GM10847 (cell line): ENCODE results near the gene IFI27L1.
A peak's percentile ranks its signal among the peaks of the same experiment; 100 is the strongest.

Source experiments
- POLR2A ChIP-seq: IDR thresholded peaks from 2 replicates; pipeline ENCODE4 v1.6.1; 2011; ENCODE audit not compliant: insufficient read length; ENCODE audit errors: extremely low read depth

IFI27L1 gene

DNA sequence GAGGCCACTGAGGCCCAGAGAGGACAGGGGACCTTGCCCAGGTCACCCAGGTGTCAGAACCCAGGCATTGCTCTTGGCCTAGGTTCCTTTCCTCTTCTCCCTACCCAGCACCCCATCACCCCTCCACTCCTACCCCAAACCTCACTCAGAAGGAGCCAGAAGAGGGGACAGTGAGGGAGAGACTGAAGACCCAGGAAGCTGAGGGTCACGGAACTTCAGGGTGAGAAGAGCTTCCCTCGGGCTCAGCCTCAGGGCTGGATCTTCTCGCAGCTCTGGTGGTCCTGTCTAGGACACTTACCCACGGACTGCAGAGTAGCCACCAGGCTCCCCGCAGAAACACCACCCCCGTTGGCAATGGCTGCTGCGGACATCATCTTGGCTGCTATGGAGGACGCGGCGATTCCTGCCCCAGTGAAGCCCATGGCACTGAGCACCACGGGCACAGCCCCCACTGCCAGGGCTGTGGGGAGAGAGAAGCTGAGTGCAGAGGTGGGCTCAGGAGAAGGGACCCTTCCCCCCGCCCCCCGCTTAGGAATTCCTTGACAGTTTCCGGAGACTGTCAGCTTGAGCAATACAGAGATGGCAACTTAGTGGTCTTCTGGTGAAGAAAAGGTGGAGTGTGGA is 47.2 kb downstream of the IFI27L1 start:
- no peak for TF ChIP-seq POLR2A

DNA sequence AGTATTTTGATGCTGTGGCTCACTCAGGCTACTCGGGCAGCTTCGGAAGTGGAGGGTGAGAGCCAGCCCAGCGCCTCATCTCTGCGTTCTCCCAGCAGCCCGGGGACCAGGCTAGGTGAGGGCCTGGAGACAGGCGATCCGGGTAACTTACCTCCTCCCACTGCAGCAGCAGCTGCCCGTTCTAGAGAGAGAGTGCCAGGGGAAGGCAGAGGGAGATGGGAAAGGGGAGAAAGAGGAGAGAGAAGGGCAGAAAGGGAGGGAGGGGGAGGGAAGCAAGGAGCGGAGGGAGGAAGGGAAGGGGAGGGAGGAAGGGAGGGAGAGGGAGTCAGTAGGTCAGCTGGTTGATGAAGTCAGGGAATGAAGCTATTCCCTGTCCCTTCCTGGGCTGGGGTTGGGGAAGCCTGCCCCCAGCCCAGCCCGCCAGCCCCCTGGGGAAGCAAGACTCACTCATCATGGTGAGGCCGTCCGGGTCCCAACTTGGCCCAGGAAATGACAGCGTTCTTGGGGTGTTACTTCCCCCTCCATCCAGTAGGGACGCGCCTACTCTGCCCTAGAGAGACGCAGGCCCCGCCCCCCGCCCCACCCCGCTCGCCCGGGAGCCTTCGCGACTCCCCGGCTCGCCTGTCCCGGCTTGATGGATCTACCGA is 48.1 kb downstream of the IFI27L1 start, which contains the start of gene IFI27L2:
Gene IFI27L2 (minus strand): TSS at position 494 of the 647 bp plus-strand sequence. CDS start 40 bp downstream, at position 454.
- TF ChIP-seq POLR2A: peak; percentile 53

DNA sequence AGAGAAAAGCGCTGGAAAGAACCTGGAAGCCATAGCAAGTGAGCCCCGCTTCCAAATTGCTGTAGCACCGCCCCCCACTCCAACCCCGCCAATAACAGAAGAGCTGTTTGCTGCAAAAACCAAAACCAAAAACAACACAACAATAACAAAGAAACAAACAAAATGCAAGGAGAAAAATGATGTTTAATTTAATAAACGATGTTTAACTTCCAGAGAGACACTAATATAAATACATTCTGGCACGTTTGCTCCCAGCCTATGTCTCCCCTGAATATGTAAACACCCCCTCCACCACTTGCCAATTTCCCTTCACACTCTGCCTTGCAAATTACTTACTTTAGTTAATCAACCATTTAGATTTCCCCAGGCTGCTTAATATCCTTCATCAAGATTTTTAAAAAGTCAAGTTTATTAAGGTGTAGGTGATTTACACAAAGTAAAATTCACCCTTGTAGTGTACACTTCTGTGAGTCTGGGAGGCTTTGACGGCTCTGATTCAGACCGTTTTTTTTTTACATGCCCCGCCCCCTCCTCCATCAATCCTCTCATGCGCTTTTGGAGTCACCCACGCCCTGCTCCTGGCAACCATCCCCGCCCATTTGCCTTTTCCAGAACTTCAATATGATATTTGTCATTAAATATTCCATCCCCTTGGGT is 48.8 kb downstream of the IFI27L1 start:
- no peak for TF ChIP-seq POLR2A

DNA sequence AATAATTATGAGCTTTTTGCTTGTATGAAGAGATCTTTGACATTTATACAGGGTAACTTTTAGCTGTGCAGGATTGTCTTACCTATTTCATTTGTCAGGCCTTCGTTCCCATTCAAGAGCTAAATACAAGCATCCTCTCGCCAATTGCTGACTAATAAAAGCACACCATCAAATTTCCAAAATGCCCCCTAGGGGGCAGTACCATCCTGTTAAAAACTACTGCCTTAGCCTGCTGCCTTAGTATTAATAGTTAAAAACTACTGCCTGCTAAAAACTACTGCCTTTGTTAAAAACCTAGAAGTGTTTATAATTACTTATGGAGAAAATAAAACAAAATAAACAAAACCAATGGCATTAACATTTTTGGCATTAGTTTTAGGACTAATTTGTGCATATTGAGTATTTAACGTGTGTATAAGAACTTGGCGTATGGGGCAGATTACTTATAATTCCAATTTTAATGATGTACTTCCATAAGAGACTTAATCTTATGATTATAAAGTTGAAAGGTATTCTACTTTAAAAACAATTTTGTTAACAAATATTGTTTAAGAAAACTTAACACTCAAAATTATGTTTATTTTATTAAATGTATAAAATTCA is 51.3 kb downstream of the IFI27L1 start:
- no peak for TF ChIP-seq POLR2A

DNA sequence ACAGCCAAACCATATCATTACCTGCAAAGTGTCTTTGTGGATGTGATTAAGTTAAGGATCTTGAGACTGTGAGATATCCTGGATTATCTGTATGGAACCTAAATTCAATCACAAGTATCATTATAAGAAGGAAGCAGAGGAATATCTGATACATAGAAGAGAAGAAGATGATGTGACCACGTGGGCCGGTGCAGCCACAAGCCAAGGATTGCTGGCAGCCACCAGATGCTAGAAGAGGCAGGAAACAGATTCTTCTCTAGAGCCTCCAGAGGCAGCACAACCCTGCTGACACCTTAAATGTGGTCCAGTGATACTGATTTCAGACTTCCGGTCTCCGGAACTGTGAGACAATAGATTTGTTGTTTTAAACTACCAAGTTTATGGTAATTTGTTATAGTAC is 54.4 kb downstream of the IFI27L1 start:
- no peak for TF ChIP-seq POLR2A

DNA sequence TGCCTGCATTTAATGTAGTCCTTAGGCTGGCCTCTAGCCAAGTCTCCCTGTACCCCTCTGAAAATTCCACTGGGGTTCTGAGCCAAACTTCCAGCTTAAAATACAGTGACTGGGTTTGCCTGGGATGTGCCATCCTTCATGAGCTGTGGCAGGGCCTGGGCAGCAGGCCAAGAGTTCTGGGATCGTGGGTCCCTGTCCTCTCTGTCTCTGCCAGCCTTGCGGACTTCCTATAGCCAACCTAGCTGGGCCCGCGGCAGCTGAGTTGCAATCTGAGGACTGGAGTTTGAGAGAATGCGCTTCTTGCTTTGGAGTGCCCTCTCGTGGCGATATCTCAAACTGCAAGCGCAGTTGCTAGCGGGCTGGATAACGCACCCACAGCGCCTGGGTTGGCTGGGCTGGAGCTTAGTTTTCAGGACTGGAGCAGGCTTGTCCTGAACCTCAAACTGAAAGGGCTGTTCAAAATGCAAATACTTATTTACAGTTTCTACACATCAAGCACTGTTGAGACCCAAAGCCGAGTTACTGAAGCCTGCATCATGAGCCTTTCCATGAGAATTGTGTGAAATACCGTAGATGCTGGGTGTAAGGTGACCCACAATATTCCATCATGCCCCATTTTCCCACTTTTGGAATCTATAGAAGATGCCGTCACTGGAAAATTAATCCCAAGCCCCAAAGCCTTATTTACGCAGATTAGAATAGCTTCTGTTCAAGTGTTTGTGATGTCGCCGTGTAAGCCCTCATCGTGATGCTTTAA is 55.6 kb downstream of the IFI27L1 start:
- no peak for TF ChIP-seq POLR2A

DNA sequence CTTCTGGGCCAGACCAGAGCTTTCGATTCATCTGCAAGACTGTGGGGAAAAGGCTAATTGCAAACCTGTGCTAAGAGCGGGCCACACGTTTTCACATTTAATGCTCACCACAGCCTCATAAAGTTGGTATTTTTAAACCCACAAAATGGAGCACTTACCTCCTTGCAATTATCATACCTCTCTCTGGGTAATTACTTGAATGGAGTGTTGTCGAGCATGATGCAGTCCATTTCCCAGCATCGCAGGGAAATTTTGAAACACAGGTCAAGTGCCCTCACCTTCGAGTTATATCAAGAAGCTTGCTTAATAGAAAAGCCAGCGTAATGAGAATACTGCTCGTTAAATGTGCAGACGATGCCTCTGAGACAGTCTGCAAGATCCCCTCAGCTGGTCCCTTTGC is 57.1 kb downstream of the IFI27L1 start:
- TF ChIP-seq POLR2A: no peak

DNA sequence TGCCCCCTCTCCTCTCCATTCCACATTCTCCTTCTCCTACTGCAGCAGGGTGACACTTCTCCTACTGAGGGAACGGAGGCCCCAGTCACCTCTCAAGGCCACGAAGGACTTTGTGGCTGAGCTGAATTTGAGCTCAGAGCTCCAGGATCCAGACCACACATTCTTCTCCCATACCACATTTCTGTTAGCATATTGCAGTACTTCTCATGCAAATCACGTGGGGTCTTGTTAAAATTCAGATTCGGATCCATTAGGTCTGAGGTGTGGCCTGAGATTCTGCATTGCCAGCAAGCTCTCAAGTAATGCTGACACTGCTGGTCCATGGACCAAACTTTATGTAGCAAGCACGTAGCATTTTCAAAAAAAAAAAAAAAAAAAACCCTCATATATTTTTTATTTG is 57.9 kb downstream of the IFI27L1 start:
- no peak for TF ChIP-seq POLR2A

DNA sequence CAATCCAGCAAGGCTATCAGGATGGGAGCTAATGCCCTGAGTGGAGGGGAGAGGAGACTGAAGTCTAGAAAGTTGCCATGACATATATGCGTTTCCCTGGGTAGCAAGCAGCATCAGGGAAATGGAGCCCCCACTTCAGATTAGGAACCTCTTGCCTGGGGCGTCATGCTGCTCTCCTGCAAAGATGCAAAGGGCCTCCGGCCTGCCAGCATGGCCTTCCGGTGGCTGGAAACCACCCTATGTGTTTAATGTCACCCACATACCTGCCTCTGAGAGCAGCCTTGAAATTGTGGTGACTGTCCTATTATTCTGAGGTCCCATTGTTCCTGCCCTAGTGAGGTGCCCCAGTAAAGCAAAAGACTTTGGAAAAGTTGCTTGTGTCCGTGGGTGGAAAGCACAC is 58.3 kb downstream of the IFI27L1 start:
- no peak for TF ChIP-seq POLR2A

DNA sequence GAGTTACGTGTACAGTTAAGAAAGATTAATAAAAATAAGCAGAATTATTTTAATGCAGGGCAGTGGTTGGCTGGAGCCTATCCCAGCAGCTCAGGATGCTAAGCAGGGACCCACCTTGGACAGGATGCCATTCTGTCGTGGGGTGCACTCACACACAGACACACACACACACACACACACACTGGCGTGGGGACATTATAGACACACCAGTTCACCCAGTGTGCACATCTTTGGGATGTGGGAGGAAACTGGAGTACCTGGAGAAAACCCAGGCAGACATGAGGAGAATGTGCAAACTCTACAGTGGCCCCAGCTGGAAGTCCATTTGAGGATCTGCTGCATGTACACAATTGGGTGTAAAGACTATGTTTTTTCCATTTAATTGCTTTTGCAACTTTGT is 61.1 kb downstream of the IFI27L1 start:
- TF ChIP-seq POLR2A: no peak

DNA sequence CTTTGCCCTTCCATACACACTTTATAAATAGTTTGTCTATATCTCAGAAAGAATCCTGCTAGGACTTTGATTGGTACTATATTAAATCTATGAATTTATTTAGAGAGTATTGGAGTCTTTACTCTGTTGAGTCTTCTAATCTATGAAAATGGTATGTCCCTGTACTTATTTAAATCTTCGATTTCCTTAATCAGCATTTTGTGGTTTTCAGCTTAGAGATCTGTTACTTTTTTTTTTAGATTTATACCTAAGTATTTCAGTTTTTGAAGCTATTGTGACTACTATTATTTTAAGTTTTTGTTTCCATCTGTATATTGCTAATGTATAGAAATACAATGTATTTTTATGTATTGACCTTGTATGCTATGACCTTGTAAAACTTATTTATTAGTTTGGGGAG is 61.7 kb downstream of the IFI27L1 start:
- TF ChIP-seq POLR2A: no peak

DNA sequence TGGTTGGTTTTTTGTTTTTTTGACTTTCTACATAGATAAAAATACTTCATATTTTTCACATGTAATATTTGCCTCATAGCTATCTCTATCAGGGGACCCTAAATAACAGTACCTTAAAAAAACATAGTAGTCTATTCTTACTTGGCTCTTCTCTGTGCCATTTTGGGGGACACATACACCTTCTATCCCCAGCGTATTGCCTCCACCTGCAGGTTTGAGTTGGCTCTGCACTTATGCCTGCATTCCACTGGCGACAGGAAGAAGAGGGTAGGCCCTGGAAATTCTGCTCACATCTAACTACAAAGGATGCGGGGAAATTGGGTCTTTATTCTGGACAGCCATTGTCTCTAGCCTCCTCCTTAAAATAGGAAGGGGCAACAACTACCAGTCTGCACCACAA is 62.1 kb downstream of the IFI27L1 start:
- TF ChIP-seq POLR2A: no peak

DNA sequence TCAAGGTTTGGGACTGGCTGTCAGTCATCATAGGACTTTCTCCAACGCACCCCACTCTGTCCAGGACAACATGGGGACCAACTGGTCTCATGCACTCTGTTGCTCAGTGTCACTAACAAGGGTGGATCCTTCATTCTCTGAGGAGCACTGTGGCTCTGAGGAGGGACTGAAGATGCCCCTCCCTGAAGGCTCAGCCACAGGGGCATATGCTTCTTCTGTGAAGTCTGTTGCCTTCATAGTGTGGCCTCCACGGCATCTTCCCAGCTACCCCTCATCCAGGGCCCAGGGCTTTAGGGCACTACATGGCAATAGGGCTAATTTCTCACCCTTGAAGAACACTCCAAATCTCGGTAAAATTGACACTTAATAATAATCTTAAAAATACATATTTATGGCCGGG is 62.6 kb downstream of the IFI27L1 start:
- TF ChIP-seq POLR2A: no peak

DNA sequence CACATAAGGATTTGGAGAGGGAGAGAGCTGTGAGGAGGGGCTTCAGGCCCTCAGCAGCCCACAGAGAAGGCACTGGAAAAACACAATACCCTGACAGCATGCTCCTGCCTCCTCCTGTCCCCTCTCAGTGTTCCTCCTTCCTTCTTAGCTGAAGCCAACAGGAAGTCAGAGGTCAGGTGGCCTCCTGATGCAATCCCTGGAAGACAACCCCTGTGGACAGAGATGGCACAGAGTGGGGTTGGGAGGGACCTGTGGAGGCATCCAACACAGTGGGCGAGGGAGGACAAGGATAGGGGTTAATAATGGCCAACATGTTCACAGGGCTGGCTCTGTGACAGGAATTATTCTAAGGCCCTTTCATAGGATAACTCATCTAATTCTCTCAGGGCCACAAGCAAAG is 63.7 kb downstream of the IFI27L1 start:
- no peak for TF ChIP-seq POLR2A

DNA sequence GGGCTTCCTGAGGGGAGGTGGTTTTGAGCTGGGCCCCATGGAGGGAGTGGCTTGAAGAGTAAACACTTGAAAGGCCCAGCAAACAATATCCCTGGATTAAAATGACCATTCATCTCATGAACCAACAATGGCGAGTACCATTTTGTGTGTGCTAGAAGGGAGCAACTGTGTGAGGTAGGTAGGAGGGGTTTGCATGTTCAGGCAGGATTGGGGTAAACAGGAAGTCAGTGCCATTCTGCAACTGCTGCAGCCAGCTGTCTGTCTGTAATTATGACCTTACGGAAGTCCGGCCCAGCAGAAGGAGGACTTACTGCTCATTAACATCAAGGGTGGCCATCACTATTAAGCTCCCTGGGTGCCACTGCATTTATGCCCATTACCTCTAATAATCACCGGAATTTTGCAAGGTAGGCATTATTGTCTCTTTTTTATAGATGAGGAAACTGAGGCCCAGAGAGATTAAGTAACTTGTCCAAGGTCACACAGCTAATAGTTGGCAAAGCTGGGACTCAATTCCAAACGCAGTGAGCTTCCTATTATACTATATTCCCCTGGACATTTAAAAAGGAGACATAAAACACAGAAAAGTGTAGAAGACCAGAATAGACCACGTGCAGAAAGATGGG is 64.9 kb downstream of the IFI27L1 start:
- TF ChIP-seq POLR2A: no peak
